Heart right ventricle (tissue), 16 donors: ENCODE measurements around the gene TNS3. TPM values are rescaled to one million over a fixed set of nuclear protein-coding genes. Genes with fewer than 3 reads are reported as not detected.

Experiments
- ATAC-seq, 8 donors: fragments of 200-7000 bp; cut with Tn5 transposase; one replicate each; pipeline ENCODE4 v1.9.1; 2020; ENCODE audit warnings: mild to moderate bottlenecking in 8 of 8, moderate library complexity in 8 of 8, moderate number of reproducible peaks in 1 of 8
- DNase-seq, 2 donors: peaks; one replicate each; pipeline ENCODE4 v3.0.0-alpha.2; 2020
- H3K27ac ChIP-seq, 10 donors: fragments of 200-600 bp; sonication (generic) in 2 of 10; one replicate each; pipeline versions ENCODE4 v1.5.0 to v1.8.0; 2020 to 2022; ENCODE audit warnings: mild to moderate bottlenecking in 3 of 10
- H3K27me3 ChIP-seq, 7 donors: fragments of 200-600 bp; one replicate each; pipeline ENCODE4 v1.8.0; 2021 to 2022; ENCODE audit warnings: mild to moderate bottlenecking in 2 of 7
- H3K36me3 ChIP-seq, 9 donors: fragments of 200-600 bp; sonication (generic) in 1 of 9; one replicate each; pipeline versions ENCODE4 v1.5.0 to v1.8.0; 2020 to 2022; ENCODE audit warnings: mild to moderate bottlenecking in 2 of 9
- H3K4me1 ChIP-seq, 9 donors: fragments of 200-600 bp; sonication (generic) in 1 of 9; one replicate each; pipeline versions ENCODE4 v1.5.0 to v1.8.0; 2020 to 2022; ENCODE audit warnings: mild to moderate bottlenecking in 4 of 9
- H3K4me3 ChIP-seq, 10 donors: fragments of 200-600 bp; sonication (generic) in 2 of 10; one replicate each; pipeline versions ENCODE4 v1.5.0 to v1.8.0; 2020 to 2022; ENCODE audit warnings: mild to moderate bottlenecking in 7 of 10, moderate library complexity in 2 of 10
- H3K9me3 ChIP-seq, 11 donors: fragments of 200-600 bp in 10 of 11; sonication (generic) in 2 of 11; one replicate each; pipeline versions ENCODE4 v1.5.0 to v1.8.0; 2013 to 2022; ENCODE audit warnings: mild to moderate bottlenecking in 2 of 11, control low read depth in 1 of 11, moderate library complexity in 1 of 11
- CTCF ChIP-seq, 9 donors: fragments of 200-600 bp; sonication (generic) in 2 of 9; IDR thresholded peaks; one replicate each; pipeline versions ENCODE4 v1.5.0 to v1.8.0; 2021 to 2022; ENCODE audit warnings: antibody characterized with exemption in 9 of 9, mild to moderate bottlenecking in 5 of 9, moderate library complexity in 1 of 9
- WGBS, 2 donors: extraction: QIAGEN DNeasy Blood & Tissue Kit; methylation state at CpG; one replicate each; pipeline ENCODE4 v1.1.7; 2013; ENCODE audit warnings: inconsistent platforms in 1 of 2; 5-methylcytosine and 5-hydroxymethylcytosine counted together
- intact Hi-C, 10 donors: fragments of 100-400 bp; cut with DNase I; formaldehyde crosslinking; loops; one replicate each; pipeline versions ENCODE4 v1.11.1 to v1.14.2; 2022
- polyA plus RNA-seq, 2 donors: library from polyadenylated mRNA; stranded (reverse); fragments of 200-250 nt; gene quantifications; one replicate each; pipeline ENCODE4 v1.2.3, GENCODE V29; 2013
- total RNA-seq, 10 donors: library from RNA; stranded (reverse); fragmentation: NEBNext Ultra II Directional in 3 of 10; extraction: Animal tissue kit (Norgen Biotek cat#: 25700) in 3 of 10; gene quantifications; one replicate each; pipeline versions ENCODE4 v1.2.1 to v1.2.4, GENCODE V29; 2021 to 2023
- donor health status: Arrhythmogenic right ventricular cardiomyopathy.
- donor health status: ischemic (EF 13 %, LVEDD 7.1; RV severe dilation, severe dysfunction).
- donor health status: healthy with polysubstance abuse.
- donor health status: DM: no; HTN: yes; CAD: no.
- donor health status: DM: no; HTN: no; CAD: no.
- donor health status: ischemic (EF 25% LVEDD 6.9; RV normal size, moderate dysfunction).
- donor health status: ischemic (EF 25% LVEDD 5.7; RV mildly dilated, moderate dysfunction).
- donor health status: healthy.
- donor health status: DM: yes; HTN: yes; CAD: no.
- donor health status: Ischemic cardiomyopathy.
- donor health status: ischemic (EF 35%, LVEDD 5.7; RV mildly dilated, moderate dysfunction).
- donor health status: nonischemic (EF 11% LVEDD 7.7; RV severe dilation, severe dysfunction).
- donor health status: DM: yes; HTN: yes; CAD: no.
- donor health status: PGD.
- donor health status: ischemic (EF 29% LVEDD 5.4; RV normal size, mild dysfunction).
- donor health status: nonischemic (EF 23%, LVEDD 6.1; RV moderate dilation, normal function).

TNS3 gene
- total and polyA plus RNA-seq, 12 donors = 6.7 to 74.2 (median 34.0) TPM

DNA sequence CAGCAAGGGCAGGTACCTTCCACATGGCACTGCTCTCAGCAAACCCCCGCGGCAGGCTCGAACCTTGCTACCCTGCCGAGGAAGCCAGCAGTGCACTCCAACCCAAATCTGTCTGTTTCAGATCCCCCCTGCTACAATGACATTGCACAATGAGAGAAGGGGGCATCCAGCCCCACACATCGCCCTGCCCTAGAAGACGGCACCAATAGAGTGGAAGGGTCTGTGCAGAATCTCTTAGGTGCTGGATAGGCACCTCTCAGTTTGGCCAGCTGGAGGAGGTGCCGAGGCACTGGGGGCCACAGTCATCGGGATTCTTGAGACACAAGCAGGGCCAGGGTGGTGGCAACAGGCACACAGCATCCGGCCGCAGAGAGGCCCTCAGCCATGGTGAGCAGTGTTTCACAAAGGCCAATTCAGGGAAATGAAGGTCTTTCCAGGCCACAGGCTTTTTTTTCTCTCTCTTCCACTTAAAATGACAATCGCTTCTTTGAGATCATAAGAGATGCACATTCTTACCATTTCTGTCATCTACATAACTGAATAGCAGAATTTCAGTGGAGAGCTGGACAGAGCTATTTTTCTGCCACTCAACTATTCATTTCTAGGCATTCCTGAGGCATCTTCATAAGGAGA lies 281.3 kb downstream of the TNS3 start:
- intact Hi-C loops = loop anchor here in 1 of 10 donors (5.0 kb wide), 1 partner anchor 82 kb away; no protein-coding TSS in a partner anchor
- Histone ChIP-seq H3K36me3 (peaks cover 0 to 92% (median 33%) of the 10 kb centered on the region in 9 donors), H3K9me3 (no peaks in the 10 kb centered on the region), H3K27ac (no peak overlapping the region), H3K4me1 (peaks cover 0 to 33% (median 16%) of the 10 kb centered on the region in 9 donors), H3K27me3 (no peaks in the 10 kb centered on the region), H3K4me3 (no peak overlapping the region)
- 93 to 95% methylated on average over 11 of the region's 11 CpGs for WGBS, 2 donors
- no peak for TF ChIP-seq CTCF (IDR thresholded peaks at IDR 0.05)
- ATAC-seq (no peak), DNase-seq (no peak)

DNA sequence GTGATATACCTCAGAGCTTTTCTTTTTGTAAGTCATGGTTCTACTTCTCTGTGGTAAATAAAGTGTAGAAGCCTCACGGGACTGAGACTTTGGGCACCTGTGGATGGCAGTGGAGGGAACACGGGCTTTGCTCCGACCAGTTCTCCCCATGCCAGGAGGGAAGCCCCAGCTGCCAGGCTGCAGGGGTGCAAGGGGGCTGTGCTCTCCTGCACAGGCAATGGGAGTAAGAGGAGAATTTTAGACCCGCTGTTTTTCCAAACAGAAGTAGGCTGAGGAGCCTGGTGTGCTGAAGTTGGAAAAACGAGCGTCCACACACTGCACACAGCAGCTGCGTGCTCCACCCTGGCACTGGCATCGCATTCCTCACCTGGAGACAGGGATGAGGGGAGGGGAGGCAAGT lies 282.4 kb downstream of the TNS3 start:
- H3K36me3 ChIP-seq = peaks cover 0 to 97% (median 33%) of the 10 kb centered on the region in 9 donors
- 91 to 98% methylated on average over 8 of the region's 8 CpGs for WGBS, 2 donors

GRCh38 chr7:47298636-47299035 lies 283.3 kb downstream of the TNS3 start:
- TF ChIP-seq CTCF (IDR thresholded peaks at IDR 0.05) = no peak
- Histone ChIP-seq H3K36me3 (peaks cover 0 to 98% (median 33%) of the 10 kb centered on the region in 9 donors), H3K27me3 (no peaks in the 10 kb centered on the region), H3K4me1 (peaks cover 10 to 33% (median 23%) of the 10 kb centered on the region in 9 donors), H3K9me3 (no peaks in the 10 kb centered on the region), H3K4me3 (no peak overlapping the region), H3K27ac (no peak overlapping the region)
- WGBS, 2 donors = 86 to 87% methylated on average over 12 of the region's 12 CpGs
- ATAC-seq (no peak), DNase-seq (no peak)
- intact Hi-C loops = no loop called here

More for the DNA sequence above, 282.4 kb downstream of the TNS3 start:
- TF ChIP-seq CTCF (IDR thresholded peaks at IDR 0.05) = no peak
- no peaks in the 10 kb centered on the region for H3K9me3 ChIP-seq
- H3K27me3 ChIP-seq = no peaks in the 10 kb centered on the region
- no peak overlapping the region for H3K4me3 ChIP-seq
- ATAC-seq (no peak), DNase-seq (no peak)
- H3K4me1 ChIP-seq = peaks cover 6 to 31% (median 16%) of the 10 kb centered on the region in 9 donors
- intact Hi-C loops = no loop called here
- H3K27ac ChIP-seq = no peak overlapping the region

DNA sequence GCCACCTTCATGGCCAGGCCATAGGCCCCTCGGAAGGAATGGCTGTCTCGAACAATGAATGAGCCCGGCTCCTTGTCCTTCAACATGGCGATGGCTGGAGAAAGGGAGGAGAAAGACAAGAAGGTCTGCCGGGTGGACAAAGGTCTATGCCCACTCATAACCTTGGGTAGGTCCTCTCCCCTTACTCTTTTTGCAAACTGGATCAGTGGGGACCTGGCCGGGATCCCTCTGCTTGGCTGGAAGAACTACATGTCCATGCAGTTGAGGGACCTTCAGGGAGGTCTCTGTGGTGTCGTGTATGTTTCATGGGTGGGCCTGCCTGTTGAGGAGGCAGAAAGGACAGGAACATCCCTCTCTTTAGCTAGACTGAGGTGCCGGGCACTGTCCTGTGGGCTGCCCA lies 284.8 kb downstream of the TNS3 start:
- no peak for ATAC-seq
- H3K36me3 ChIP-seq = peaks cover 0 to 98% (median 21%) of the 10 kb centered on the region in 9 donors
- no peak for DNase-seq

More for the DNA sequence above, 284.8 kb downstream of the TNS3 start:
- intact Hi-C loops = no loop called here
- no peaks in the 10 kb centered on the region for H3K9me3 ChIP-seq
- WGBS, 2 donors = 96 to 97% methylated on average over 8 of the region's 8 CpGs
- H3K27ac ChIP-seq = no peak overlapping the region
- no peak overlapping the region for H3K4me3 ChIP-seq
- H3K4me1 ChIP-seq = peaks cover 13 to 46% (median 36%) of the 10 kb centered on the region in 9 donors
- H3K27me3 ChIP-seq = no peaks in the 10 kb centered on the region
- TF ChIP-seq CTCF (IDR thresholded peaks at IDR 0.05) = no peak
